ENCODE data around the gene RNPS1.

DNA sequence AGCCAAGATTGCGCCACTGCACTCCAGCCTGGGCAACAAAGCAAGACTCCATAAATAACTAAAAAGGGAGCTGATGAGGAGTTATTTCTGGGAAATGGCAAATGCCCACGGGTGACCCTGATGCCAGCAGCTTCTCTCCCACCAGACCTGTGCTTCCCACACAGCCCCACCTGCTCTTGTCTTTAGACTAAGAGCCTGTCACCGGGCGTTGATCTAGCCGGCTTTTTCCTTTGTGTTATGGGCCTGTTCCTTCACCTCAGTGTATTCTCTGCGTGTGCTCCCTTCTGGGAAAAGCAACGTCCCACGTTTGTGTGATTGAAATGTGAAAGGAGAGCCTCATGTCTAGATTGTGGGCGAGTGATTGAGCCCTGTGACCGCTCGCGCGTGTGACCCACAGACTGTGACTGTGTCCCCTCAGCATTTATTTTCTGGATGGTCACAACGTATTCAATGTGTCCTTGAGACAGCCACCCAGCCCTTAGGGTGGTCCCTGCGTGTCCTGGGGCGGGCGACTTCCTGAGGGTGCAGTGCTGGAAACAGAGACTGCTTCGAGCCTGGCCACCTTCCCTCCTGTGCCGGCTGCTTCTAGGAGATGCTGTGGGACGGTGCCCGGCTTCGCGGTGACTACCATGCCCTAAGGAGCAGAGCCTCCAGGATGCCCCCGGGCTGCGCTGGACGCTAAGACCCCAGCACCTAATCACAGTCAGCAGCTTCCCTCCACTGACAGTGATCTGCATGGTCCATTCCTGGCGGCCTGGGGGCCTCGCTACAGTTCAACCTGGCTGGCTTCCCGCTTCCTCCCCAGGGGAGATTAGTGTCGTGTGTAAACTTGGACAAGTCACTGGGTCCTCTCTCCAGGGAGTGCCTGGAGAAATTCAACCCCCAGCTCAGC is 7.8 kb upstream of the RNPS1 start:
- TF ChIP-seq, protein P1, sequence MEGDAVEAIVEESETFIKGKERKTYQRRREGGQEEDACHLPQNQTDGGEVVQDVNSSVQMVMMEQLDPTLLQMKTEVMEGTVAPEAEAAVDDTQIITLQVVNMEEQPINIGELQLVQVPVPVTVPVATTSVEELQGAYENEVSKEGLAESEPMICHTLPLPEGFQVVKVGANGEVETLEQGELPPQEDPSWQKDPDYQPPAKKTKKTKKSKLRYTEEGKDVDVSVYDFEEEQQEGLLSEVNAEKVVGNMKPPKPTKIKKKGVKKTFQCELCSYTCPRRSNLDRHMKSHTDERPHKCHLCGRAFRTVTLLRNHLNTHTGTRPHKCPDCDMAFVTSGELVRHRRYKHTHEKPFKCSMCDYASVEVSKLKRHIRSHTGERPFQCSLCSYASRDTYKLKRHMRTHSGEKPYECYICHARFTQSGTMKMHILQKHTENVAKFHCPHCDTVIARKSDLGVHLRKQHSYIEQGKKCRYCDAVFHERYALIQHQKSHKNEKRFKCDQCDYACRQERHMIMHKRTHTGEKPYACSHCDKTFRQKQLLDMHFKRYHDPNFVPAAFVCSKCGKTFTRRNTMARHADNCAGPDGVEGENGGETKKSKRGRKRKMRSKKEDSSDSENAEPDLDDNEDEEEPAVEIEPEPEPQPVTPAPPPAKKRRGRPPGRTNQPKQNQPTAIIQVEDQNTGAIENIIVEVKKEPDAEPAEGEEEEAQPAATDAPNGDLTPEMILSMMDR (conservative IDR thresholded peaks at IDR 0.05 in 1 of 2, IDR thresholded peaks at IDR 0.05 in 1 of 2; ENCODE audit: extremely low read depth in 1 of 2, insufficient read depth in 1 of 2, low read depth in 1 of 2, low read length in 2 of 2): no peak
- TF ChIP-seq EZH2 (IDR thresholded peaks at IDR 0.05; ENCODE audit: borderline replicate concordance, low read length): no peak

Data from mammary epithelial cell (primary cell).